HCT116 (cell line): ENCODE measurements around the gene EBLN2. TPM values are rescaled to one million over a fixed set of nuclear protein-coding genes. Genes with fewer than 3 reads are reported as not detected.

Experiments used
- ATAC-seq: fragments of 200-7000 bp; cut with Tn5 transposase; 2 replicates; pipeline ENCODE4 v1.9.1; 2020; ENCODE audit warnings: mild to moderate bottlenecking, moderate library complexity
- BruUV-seq: library from RNA; stranded (reverse); fragments of 400-500 nt; replicated peaks from 2 replicates; lab custom pipeline; 2021; lab: Mats Ljungman, UMichigan
- CTCF ChIA-PET: fragments of 300-600 bp; sonication (Branson Sonifier 250); formaldehyde crosslinking; loops from one replicate; lab custom pipeline; 2021; ENCODE audit warnings: antibody characterized with exemption; lab: Charles Lee
- POLR2A ChIA-PET: fragments of 300-600, 350-600 bp; sonication (Branson Sonifier 250); formaldehyde crosslinking; loops from one replicate; lab custom pipeline; 2021; ENCODE audit warnings: antibody characterized with exemption; lab: Charles Lee
- RAD21 ChIA-PET, 2 experiments: fragments of 300-600 bp; sonication (Branson Sonifier 250); formaldehyde crosslinking; loops; one replicate each; lab custom pipeline; 2023; ENCODE audit warnings: low total read pairs in 2 of 2; ENCODE audit not compliant: uncharacterized antibody in 2 of 2, unreplicated experiment in 2 of 2, low non-redundant PET in 1 of 2; lab: Charles Lee
- DNase-seq: peaks from one replicate; pipeline ENCODE4 v3.0.0-alpha.2; 2010; ENCODE audit warnings: low read depth, low spot score
- H2AFZ ChIP-seq: fragments of 200-600 bp; shearing (Covaris generic), sonication (generic); 2 replicates; pipeline ENCODE4 v1.6.1; 2017; ENCODE audit warnings: low read depth, mixed run types, mixed read lengths, antibody characterized with exemption, low read length; ENCODE audit not compliant: poor library complexity, severe bottlenecking
- H3K27ac ChIP-seq: 2 replicates; pipeline ENCODE4 v1.5.1; 2012; ENCODE audit warnings: low read depth, low read length
- H3K27me3 ChIP-seq: fragments of 200-600 bp; sonication (generic); 2 replicates; pipeline ENCODE4 v1.6.1; 2016; ENCODE audit warnings: mixed run types, low read length, mixed read lengths; ENCODE audit not compliant: insufficient read depth
- H3K36me3 ChIP-seq, 2 experiments: fragments of 200-500 bp in 1 of 2; fragments of 200-600 bp in 1 of 2; sonication (Bioruptor generic) in 1 of 2; sonication (generic) in 1 of 2; 2 replicates each; pipeline versions ENCODE4 v1.5.1 to v1.6.1; 2014 to 2016; ENCODE audit warnings: low read length in 2 of 2, inconsistent platforms in 1 of 2, mixed read lengths in 1 of 2, mixed run types in 1 of 2; ENCODE audit not compliant: insufficient read depth in 2 of 2, control insufficient read depth in 1 of 2
- H3K4me1 ChIP-seq, 2 experiments: fragments of 200-600 bp in 1 of 2; sonication (generic) in 1 of 2; 2 replicates each; pipeline versions ENCODE4 v1.5.1 to v1.6.1; 2012 to 2017; ENCODE audit warnings: low read length in 2 of 2, inconsistent platforms in 1 of 2, mild to moderate bottlenecking in 1 of 2, mixed read lengths in 1 of 2, mixed run types in 1 of 2, moderate library complexity in 1 of 2; ENCODE audit not compliant: insufficient read depth in 2 of 2, control insufficient read depth in 1 of 2
- H3K4me2 ChIP-seq: fragments of 200-600 bp; sonication (generic); 2 replicates; pipeline ENCODE4 v1.6.1; 2017; ENCODE audit warnings: mixed run types, low read length, mixed read lengths
- H3K4me3 ChIP-seq, 2 experiments: fragments of 200-600 bp in 1 of 2; sonication (generic) in 1 of 2; replicated peaks in 1 of 2; 2 replicates each; pipeline ENCODE4 v1.5.1; 2011 to 2016; ENCODE audit warnings: low read length in 2 of 2, control low read depth in 1 of 2, low read depth in 1 of 2, mild to moderate bottlenecking in 1 of 2, mixed read lengths in 1 of 2, mixed run types in 1 of 2
- H3K79me2 ChIP-seq: fragments of 200-600 bp; sonication (generic); 2 replicates; pipeline ENCODE4 v1.6.1; 2017; ENCODE audit warnings: mild to moderate bottlenecking, mixed run types, low read length, moderate library complexity, mixed read lengths; ENCODE audit not compliant: insufficient read depth
- H3K9ac ChIP-seq: fragments of 200-600 bp; sonication (generic); 2 replicates; pipeline ENCODE4 v1.6.1; 2016; ENCODE audit warnings: low read length, mixed read lengths
- H3K9me2 ChIP-seq: fragments of 200-600 bp; sonication (generic), shearing (Covaris generic); 2 replicates; pipeline ENCODE4 v1.6.1; 2017; ENCODE audit warnings: mixed run types, mild to moderate bottlenecking, moderate library complexity; ENCODE audit not compliant: insufficient read depth
- H3K9me3 ChIP-seq, 2 experiments: fragments of 200-500 bp in 1 of 2; fragments of 200-600 bp in 1 of 2; sonication (Bioruptor generic) in 1 of 2; sonication (generic) in 1 of 2; 2 replicates each; pipeline ENCODE4 v1.6.1; 2014 to 2017; ENCODE audit warnings: low read length in 2 of 2, mixed read lengths in 2 of 2, inconsistent platforms in 1 of 2, low read depth in 1 of 2, mild to moderate bottlenecking in 1 of 2, mixed run types in 1 of 2, moderate library complexity in 1 of 2; ENCODE audit not compliant: control insufficient read depth in 1 of 2, insufficient read depth in 1 of 2
- H4K20me1 ChIP-seq: fragments of 200-600 bp; sonication (generic), shearing (Covaris generic); 2 replicates; pipeline ENCODE4 v1.6.1; 2017; ENCODE audit warnings: mixed run types, mild to moderate bottlenecking, moderate library complexity; ENCODE audit not compliant: insufficient read depth
- CBX3 ChIP-seq: IDR thresholded peaks from 2 replicates; pipeline ENCODE4 v1.6.1; 2012; ENCODE audit warnings: low read depth
- CTCF ChIP-seq, 3 experiments: fragments of 200-600 bp in 1 of 3; sonication (generic) in 1 of 3; IDR thresholded peaks in 2 of 3; conservative IDR thresholded peaks in 1 of 3; 2 replicates each; pipeline ENCODE4 v1.5.1; 2012 to 2017; ENCODE audit warnings: low read depth in 2 of 3, low read length in 2 of 3, antibody characterized with exemption in 1 of 3, borderline replicate concordance in 1 of 3, control low read depth in 1 of 3, mild to moderate bottlenecking in 1 of 3, mixed read lengths in 1 of 3, mixed run types in 1 of 3, moderate library complexity in 1 of 3; ENCODE audit not compliant: insufficient read depth in 1 of 3
- EGR1 ChIP-seq: IDR thresholded peaks from 2 replicates; pipeline ENCODE4 v1.6.1; 2012; ENCODE audit warnings: low read depth
- ELF1 ChIP-seq: IDR thresholded peaks from 2 replicates; pipeline ENCODE4 v1.6.1; 2012; ENCODE audit warnings: low read depth, borderline replicate concordance
- EZH2 ChIP-seq: fragments of 200-600 bp; sonication (generic); IDR thresholded peaks from 2 replicates; pipeline ENCODE4 v1.6.1; 2017; ENCODE audit warnings: antibody characterized with exemption, mixed run types
- EZH2phosphoT487 ChIP-seq: fragments of 200-600 bp; IDR thresholded peaks from 2 replicates; pipeline ENCODE4 v1.6.1; 2018; ENCODE audit warnings: antibody characterized with exemption, borderline replicate concordance
- FOSL1 ChIP-seq: IDR thresholded peaks from 2 replicates; pipeline ENCODE4 v1.6.1; 2012; ENCODE audit warnings: low read depth
- JUND ChIP-seq: IDR thresholded peaks from 2 replicates; pipeline ENCODE4 v1.6.1; 2012
- MAX ChIP-seq: IDR thresholded peaks from 2 replicates; pipeline ENCODE4 v1.6.1; 2012
- POLR2A ChIP-seq: IDR thresholded peaks from 2 replicates; pipeline ENCODE4 v1.7.0; 2011; ENCODE audit warnings: borderline replicate concordance; ENCODE audit not compliant: insufficient read depth, insufficient read length; ENCODE audit errors: extremely low read depth
- POLR2AphosphoS5 ChIP-seq: IDR thresholded peaks from 2 replicates; pipeline ENCODE4 v1.6.1; 2011; ENCODE audit warnings: mild to moderate bottlenecking, low read depth, low read length, moderate library complexity
- RAD21 ChIP-seq: IDR thresholded peaks from 2 replicates; pipeline ENCODE4 v1.6.1; 2012; ENCODE audit warnings: low read depth, mild to moderate bottlenecking
- REST ChIP-seq: IDR thresholded peaks from 2 replicates; pipeline ENCODE4 v1.6.1; 2012; ENCODE audit warnings: low read depth
- SP1 ChIP-seq: IDR thresholded peaks from 2 replicates; pipeline ENCODE4 v1.6.1; 2012; ENCODE audit warnings: low read depth
- SRF ChIP-seq: IDR thresholded peaks from 2 replicates; pipeline ENCODE4 v1.6.1; 2012; ENCODE audit warnings: low read depth
- TCF7L2 ChIP-seq: IDR thresholded peaks from 2 replicates; pipeline ENCODE4 v1.7.0; 2011; ENCODE audit warnings: borderline replicate concordance, inconsistent platforms; ENCODE audit not compliant: insufficient read depth, insufficient read length; ENCODE audit errors: extremely low read depth
- ZBTB33 ChIP-seq: IDR thresholded peaks from 2 replicates; pipeline ENCODE4 v1.6.1; 2011; ENCODE audit warnings: mild to moderate bottlenecking, low read length, moderate library complexity; ENCODE audit not compliant: insufficient replicate concordance; ENCODE audit errors: extremely low read depth
- ZFX ChIP-seq: fragments of 450-650 bp; IDR thresholded peaks from 2 replicates; pipeline ENCODE4 v1.6.1; 2017
- ZNF274 ChIP-seq: fragments of 200-500 bp; sonication (Bioruptor generic); IDR thresholded peaks from 2 replicates; pipeline ENCODE4 v1.6.1; 2014; ENCODE audit warnings: mild to moderate bottlenecking, low read depth, low read length, inconsistent platforms
- intact Hi-C: fragments of 100-400 bp; cut with micrococcal nuclease; formaldehyde crosslinking; loops from 2 replicates; pipeline ENCODE4 v1.10.0; 2022
- total RNA-seq: library from RNA; stranded (reverse); gene quantifications from one replicate; pipeline ENCODE4 v1.2.1, GENCODE V29; 2021; ENCODE audit not compliant: unreplicated experiment

Gene EBLN2
- total RNA-seq, 1 experiment from 2014 or later: 5.1 TPM

GRCh38 chr3:73041537-73041936 is 19.9 kb upstream of the EBLN2 start:
- no peaks in the 10 kb centered on the region for H3K36me3 ChIP-seq
- H3K79me2 ChIP-seq: peaks cover 100% of the 10 kb centered on the region
- ChIA-PET CTCF (no interaction called here), POLR2A (no interaction called here), RAD21 (no interaction called here)
- no peak overlapping the region for H3K9ac ChIP-seq
- H2AFZ ChIP-seq: no peak overlapping the region
- DNase-seq: no peak
- intact Hi-C loops: no loop called here
- ATAC-seq: no peak
- H4K20me1 ChIP-seq: peaks cover 43% of the 10 kb centered on the region; the same call in 1 of the 2 replicates
- no peak overlapping the region for H3K27ac ChIP-seq
- no peaks in the 10 kb centered on the region for H3K27me3 ChIP-seq
- no peaks in the 10 kb centered on the region for H3K9me3 ChIP-seq
- no peaks in the 10 kb centered on the region for H3K9me2 ChIP-seq
- no peaks in the 10 kb centered on the region; a peak in 2 of 4 replicates for H3K4me1 ChIP-seq
- BruUV-seq: no TSS peak
- TF ChIP-seq CBX3: no peak
- no peak for TF ChIP-seq ELF1
- TF ChIP-seq ZNF274: no peak
- no peak for TF ChIP-seq EZH2
- TF ChIP-seq ZFX: no peak
- no peak for TF ChIP-seq EZH2phosphoT487
- TF ChIP-seq FOSL1: no peak
- no peak for TF ChIP-seq TCF7L2
- no peak for TF ChIP-seq RAD21
- no peak for TF ChIP-seq POLR2A
- TF ChIP-seq SRF: no peak
- no peak for TF ChIP-seq REST
- TF ChIP-seq POLR2AphosphoS5: no peak
- no peak for TF ChIP-seq MAX
- no peak for TF ChIP-seq CTCF (IDR thresholded peaks at IDR 0.05 in 2 of 3, conservative IDR thresholded peaks at IDR 0.05 in 1 of 3; ENCODE audit: borderline replicate concordance in 1 of 3, insufficient read depth in 1 of 3, low read depth in 2 of 3, low read length in 2 of 3)
- TF ChIP-seq JUND: no peak
- TF ChIP-seq ZBTB33: no peak
- no peak for TF ChIP-seq SP1
- no peak for TF ChIP-seq EGR1
- H3K4me2 ChIP-seq: no peak overlapping the region
- H3K4me3 ChIP-seq: no peak overlapping the region
